K562 treated with DMSO at 1 percent for 4 hours (cell line): Measurements from ENCODE around the gene TNFRSF6B. TPM values are rescaled to one million over a fixed set of nuclear protein-coding genes. Genes with fewer than 3 reads are reported as not detected.

Experiments
- total RNA-seq: library from RNA; unstranded; fragments of 300-600 nt; gene quantifications from 2 replicates; pipeline ENCODE4 v1.2.3, GENCODE V29; 2022; ENCODE audit not compliant: insufficient read depth

TNFRSF6B gene, protein sequence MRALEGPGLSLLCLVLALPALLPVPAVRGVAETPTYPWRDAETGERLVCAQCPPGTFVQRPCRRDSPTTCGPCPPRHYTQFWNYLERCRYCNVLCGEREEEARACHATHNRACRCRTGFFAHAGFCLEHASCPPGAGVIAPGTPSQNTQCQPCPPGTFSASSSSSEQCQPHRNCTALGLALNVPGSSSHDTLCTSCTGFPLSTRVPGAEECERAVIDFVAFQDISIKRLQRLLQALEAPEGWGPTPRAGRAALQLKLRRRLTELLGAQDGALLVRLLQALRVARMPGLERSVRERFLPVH
- total RNA-seq = 1.6 and 2.7 TPM in 2 replicates

DNA sequence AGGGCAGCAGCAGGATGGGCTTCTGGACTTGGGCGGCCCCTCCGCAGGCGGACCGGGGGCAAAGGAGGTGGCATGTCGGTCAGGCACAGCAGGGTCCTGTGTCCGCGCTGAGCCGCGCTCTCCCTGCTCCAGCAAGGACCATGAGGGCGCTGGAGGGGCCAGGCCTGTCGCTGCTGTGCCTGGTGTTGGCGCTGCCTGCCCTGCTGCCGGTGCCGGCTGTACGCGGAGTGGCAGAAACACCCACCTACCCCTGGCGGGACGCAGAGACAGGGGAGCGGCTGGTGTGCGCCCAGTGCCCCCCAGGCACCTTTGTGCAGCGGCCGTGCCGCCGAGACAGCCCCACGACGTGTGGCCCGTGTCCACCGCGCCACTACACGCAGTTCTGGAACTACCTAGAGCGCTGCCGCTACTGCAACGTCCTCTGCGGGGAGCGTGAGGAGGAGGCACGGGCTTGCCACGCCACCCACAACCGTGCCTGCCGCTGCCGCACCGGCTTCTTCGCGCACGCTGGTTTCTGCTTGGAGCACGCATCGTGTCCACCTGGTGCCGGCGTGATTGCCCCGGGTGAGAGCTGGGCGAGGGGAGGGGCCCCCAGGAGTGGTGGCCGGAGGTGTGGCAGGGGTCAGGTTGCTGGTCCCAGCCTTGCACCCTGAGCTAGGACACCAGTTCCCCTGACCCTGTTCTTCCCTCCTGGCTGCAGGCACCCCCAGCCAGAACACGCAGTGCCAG, at the start of gene TNFRSF6B:
Gene TNFRSF6B (plus strand): TSS at position 25 of the 729 bp plus-strand sequence. CDS start 116 bp downstream, at position 141.

DNA sequence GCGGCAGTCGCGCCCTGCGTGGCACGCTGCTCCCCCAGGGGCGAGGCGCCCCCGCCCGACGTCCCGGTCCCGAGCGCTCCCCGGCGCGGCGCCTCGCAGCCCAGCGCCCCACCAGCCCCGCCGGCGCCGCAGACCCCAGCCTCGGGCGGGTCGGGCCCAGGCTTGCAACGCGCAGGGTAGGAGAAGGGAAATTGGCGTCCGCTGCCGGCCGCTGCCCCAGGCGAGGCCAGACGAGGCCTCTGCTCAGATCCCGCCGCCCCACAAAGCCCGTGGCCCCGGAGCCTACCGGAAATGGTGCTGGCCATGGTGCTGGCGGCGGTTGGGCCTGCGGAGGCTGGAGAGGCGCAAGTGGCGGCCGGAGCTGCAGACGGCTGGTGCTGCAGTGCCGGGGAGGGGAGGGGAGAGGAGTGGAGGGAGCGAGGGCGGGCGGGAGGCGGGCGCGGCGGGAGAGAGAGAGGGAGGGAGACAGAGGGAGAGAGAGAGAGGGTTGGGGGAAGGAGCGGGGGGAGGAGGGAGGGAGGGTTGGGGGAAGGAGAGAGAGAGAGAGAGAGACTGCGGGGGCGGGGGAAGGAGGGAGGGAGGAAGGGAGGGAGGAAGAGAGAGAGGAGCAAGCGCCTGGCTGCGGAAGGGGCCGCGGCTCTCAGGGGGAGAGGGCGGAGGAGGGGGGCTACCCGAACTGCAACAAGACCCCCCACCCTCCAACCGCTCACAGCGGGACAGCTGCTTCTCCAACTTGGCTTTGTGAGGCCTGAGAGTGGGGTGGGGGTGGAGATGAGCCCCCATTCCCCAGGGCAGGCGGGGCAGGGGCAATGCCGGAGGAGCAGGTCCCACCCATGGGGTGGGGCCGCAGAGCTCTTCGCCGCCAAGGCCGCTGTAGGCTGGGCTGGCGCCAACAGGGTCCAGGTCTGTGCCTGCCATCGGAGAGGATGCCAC, 43.1 kb upstream of the TNFRSF6B start, which contains the start of gene STMN3:
Gene STMN3 (minus strand): TSS at position 384 of the 933 bp plus-strand sequence. CDS start 79 bp downstream, at position 305.

DNA sequence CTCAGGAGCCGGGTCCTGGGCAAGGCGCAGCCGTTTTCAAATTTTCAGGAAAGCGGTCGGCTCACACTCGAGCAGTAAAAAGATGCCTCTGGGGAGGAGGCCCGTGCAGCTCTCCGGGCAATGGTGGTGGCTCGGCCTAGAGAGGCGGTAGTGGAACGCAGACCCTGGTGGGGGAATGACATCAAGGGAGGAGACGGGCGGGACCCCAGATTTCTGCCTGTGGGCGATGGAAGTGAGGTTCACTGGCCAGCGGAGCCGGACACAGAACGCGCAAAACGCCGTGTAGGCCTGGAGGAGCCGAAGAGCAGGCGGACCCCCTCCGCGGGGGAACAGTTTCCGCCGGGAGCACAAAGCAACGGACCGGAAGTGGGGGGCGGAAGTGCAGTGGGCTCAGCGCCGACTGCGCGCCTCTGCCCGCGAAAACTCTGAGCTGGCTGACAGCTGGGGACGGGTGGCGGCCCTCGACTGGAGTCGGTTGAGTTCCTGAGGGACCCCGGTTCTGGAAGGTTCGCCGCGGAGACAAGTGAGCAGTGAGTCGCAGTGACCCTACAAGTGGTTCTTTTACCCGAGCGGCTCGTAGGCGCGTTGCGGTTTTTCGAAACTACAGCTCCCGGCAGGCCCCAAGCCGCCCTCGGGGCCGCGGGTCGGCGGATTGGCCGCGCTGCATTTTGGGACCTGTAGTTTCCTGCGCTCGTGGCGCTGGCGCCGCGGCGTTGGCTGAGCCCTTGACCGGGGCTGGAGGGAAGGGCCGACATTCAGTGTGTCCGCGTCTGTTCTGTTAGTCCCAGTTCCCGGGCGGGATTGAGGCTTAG, 38.3 kb upstream of the TNFRSF6B start, which contains the start of gene RTEL1:
Gene RTEL1 (plus strand): TSS at position 376 of the 812 bp plus-strand sequence. CDS start 1,091 bp downstream, outside the sequence.

DNA sequence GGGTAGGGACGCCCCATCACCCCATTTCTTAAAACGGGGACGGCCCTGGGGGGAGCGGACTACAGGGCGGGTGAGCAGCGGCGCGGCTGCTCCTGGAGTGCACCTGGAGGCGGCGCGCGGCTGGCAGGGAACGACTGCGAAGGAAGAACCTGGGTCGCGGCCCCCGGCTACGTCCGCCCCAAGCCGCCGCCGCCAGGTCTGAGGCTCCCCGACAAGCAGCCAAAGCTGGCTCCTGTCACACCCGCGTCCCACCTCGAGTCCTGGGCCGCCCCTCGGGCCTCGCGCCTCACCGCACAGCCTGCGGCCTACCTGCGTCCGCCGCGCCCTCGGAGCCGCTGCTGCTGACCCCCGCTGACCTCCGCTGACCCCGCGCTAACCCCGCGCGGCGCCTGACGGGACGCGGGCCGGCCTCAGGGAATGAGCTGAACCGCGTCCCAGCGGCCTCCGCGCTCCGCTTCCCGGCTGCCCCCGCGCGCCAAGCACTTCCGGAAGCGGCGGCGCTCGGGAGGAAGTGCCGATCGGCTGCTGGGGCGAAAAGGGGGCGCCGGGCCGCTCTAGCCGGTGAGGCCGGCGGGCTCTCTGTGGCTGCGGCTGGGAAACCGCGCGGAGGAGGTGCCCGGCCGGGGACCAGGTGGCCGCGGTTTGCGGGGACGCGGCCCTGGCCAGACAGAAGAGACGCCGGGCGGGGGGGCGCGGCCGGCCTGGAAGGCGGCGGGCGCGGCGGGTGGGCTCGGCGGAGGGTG, 11.3 kb downstream of the TNFRSF6B start, which contains the start of the genes ARFRP1 and ZGPAT:
Gene ARFRP1 (minus strand): TSS at position 419 of the 743 bp plus-strand sequence. CDS start 885 bp downstream, outside the sequence.
Gene ZGPAT (plus strand): TSS at position 482 of the 743 bp plus-strand sequence. CDS start 542 bp downstream, outside the sequence.

DNA sequence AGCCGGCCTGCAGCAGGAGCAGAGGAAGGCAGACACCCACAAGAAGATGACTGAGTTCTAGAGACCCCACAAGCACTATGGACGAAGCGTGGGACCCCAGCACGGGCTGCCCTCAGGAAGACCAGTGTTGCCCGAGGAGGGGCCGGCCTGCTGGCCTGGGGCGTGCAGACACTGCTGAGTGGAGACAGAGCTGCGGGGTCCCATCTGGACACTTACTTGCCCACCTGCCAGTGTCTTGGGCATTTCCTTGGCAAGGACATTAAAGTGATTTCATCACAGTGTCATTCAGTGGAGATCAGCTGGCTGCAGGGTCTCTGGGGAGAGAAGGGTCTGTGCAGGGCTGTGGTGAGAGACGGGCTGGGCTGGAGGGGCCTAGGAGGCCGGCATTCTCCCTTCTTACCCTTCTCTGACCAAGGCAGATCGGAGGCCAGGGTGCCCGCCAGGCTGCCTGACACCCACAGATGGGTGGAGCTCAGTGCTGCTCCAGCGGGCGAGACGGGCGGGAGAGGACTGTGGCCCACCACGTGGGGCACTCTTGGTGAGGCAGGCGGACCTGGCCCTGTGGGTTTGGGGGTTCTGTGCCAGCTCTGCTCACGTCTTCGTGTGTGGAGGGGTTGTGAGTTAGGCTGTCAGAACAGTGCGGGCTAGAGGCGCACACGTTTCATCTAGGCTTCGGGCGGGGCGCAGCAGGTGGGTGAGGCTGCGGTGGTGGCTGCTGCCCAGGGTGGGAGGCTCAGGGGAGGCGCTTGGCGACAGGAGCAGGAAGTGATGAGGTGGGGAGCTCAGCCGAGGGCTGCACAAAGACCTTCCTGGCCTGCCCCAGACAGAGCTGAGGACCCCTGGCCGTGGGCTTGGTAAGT, 39.6 kb downstream of the TNFRSF6B start, which contains the start of gene LIME1:
Gene LIME1 (plus strand): TSS at position 806 of the 860 bp plus-strand sequence. CDS start 886 bp downstream, outside the sequence.

DNA sequence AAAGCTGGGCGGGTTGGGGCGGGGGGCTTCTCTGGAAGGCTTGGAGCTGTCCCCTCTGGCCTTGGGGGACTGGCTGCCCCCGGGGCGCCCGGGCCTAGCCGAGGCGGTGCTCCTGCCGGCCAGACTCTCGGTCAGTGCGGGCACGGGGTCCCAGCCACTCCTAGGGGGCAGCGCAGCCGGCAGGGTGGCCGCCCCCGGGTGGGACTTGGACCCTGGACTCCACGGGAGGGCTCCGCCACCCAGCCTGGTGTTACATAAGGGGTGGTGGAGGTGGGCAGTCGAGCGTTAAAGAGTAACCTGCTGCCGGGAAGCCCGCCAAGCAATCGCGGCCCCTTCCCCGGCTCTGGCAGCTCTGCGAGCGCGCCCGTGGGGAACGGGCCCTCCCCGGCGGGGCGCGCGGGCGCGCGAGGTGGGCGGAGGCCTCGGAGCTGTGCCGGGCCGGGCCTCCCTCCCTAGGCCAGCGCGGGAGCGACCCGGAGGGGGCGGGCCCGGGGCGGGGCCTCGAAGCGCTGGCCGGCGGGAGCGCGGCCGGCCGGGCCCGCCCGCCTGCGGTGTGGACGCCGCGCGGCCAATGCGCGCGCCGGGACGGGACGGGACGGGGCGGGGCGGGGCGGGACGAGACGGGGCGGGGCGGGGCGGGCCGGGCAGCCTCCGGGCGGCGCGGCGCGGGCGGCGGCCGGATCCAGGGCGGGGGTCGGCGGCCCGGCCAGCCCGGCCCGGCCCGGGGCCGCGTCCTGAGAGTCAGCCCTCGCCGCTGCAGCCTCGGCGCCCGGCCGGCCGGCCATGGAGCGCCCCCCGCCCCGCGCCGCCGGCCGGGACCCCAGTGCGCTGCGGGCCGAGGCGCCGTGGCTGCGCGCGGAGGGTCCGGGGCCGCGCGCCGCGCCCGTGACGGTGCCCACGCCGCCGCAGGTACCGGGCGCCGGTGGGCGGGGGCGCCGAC, 42.9 kb downstream of the TNFRSF6B start, which contains the start of gene SLC2A4RG:
Gene SLC2A4RG (plus strand): TSS at position 647 of the 940 bp plus-strand sequence. CDS start 137 bp downstream, at position 784.

Other genes with a start within 250 kb of the TNFRSF6B start
- gene KCNQ2, start 224.0 kb upstream of the TNFRSF6B start, total RNA-seq = not detected in 2 replicates
- 79.2 and 82.8 TPM in 2 replicates for gene EEF1A2, start 197.6 kb upstream of the TNFRSF6B start, total RNA-seq
- 97.8 and 102 TPM in 2 replicates for gene PPDPF, start 175.9 kb upstream of the TNFRSF6B start, total RNA-seq
- gene PTK6, start 159.3 kb upstream of the TNFRSF6B start, total RNA-seq = not detected in 2 replicates
- not detected in 2 replicates for gene SRMS, start 148.9 kb upstream of the TNFRSF6B start, total RNA-seq
- gene FNDC11, start 142.5 kb upstream of the TNFRSF6B start, total RNA-seq = 0.27 TPM in 1 of 2 replicates, not detected in the other
- gene HELZ2, start 122.4 kb upstream of the TNFRSF6B start, total RNA-seq = 26.0 and 31.7 TPM in 2 replicates
- 9.0 and 9.1 TPM in 2 replicates for gene GMEB2, start 69.6 kb upstream of the TNFRSF6B start, total RNA-seq
- 12.4 and 14.0 TPM in 2 replicates for gene STMN3, start 43.2 kb upstream of the TNFRSF6B start, total RNA-seq
- gene RTEL1, start 38.3 kb upstream of the TNFRSF6B start, total RNA-seq = 8.6 TPM in 2 replicates
- gene ARFRP1, start 11.3 kb downstream of the TNFRSF6B start, total RNA-seq = 25.5 and 28.4 TPM in 2 replicates
- gene ZGPAT, start 11.4 kb downstream of the TNFRSF6B start, total RNA-seq = 7.8 and 13.9 TPM in 2 replicates
- 13.3 and 13.4 TPM in 2 replicates for gene LIME1, start 40.0 kb downstream of the TNFRSF6B start, total RNA-seq
- 33.3 and 40.7 TPM in 2 replicates for gene SLC2A4RG, start 43.1 kb downstream of the TNFRSF6B start, total RNA-seq
- 2.2 and 2.8 TPM in 2 replicates for gene ZBTB46, start 134.6 kb downstream of the TNFRSF6B start, total RNA-seq
- gene ABHD16B, start 164.8 kb downstream of the TNFRSF6B start, total RNA-seq = 4.8 and 6.2 TPM in 2 replicates
- gene TPD52L2, start 168.6 kb downstream of the TNFRSF6B start, total RNA-seq = 91.2 and 92.7 TPM in 2 replicates
- 29.7 and 35.4 TPM in 2 replicates for gene DNAJC5, start 198.5 kb downstream of the TNFRSF6B start, total RNA-seq